Glutamatergic neuron (in vitro differentiated cells): ENCODE measurements around the gene SLC4A4. TPM values are rescaled to one million over a fixed set of nuclear protein-coding genes. Genes with fewer than 3 reads are reported as not detected.
"Not testable (repeated sequence)": the region's sequence is repeated elsewhere in the genome, so short reads cannot be mapped to it uniquely, and the experiment has no call there.

Experiments
- DNase-seq: peaks from one replicate; pipeline ENCODE4 v3.0.0; 2022
- H3K27ac Mint-ChIP-seq: one replicate; pipeline ENCODE4 v1.8.0; 2020; ENCODE audit warnings: mild to moderate bottlenecking, mixed read lengths, inconsistent platforms; ENCODE audit not compliant: unreplicated experiment
- H3K27me3 Mint-ChIP-seq: one replicate; pipeline ENCODE4 v1.8.0; 2020; ENCODE audit warnings: mild to moderate bottlenecking, moderate library complexity, mixed read lengths, inconsistent platforms; ENCODE audit not compliant: unreplicated experiment
- H3K36me3 Mint-ChIP-seq: one replicate; pipeline ENCODE4 v1.8.0; 2020; ENCODE audit warnings: mild to moderate bottlenecking, mixed read lengths, inconsistent platforms; ENCODE audit not compliant: unreplicated experiment
- H3K4me1 Mint-ChIP-seq: one replicate; pipeline ENCODE4 v1.8.0; 2020; ENCODE audit warnings: mild to moderate bottlenecking, low read depth, mixed read lengths, inconsistent platforms; ENCODE audit not compliant: unreplicated experiment
- H3K4me3 Mint-ChIP-seq: one replicate; pipeline ENCODE4 v1.8.0; 2020; ENCODE audit warnings: mild to moderate bottlenecking, mixed read lengths, inconsistent platforms; ENCODE audit not compliant: unreplicated experiment
- H3K9me3 Mint-ChIP-seq: one replicate; pipeline ENCODE4 v1.8.0; 2020; ENCODE audit warnings: mild to moderate bottlenecking, moderate library complexity, mixed read lengths, inconsistent platforms; ENCODE audit not compliant: unreplicated experiment
- CTCF ChIP-seq: fragments of 200-600 bp; sonication (generic); IDR thresholded peaks from one replicate; pipeline ENCODE4 v1.5.0; 2021; ENCODE audit not compliant: partially characterized antibody, unreplicated experiment
- total RNA-seq: library from RNA; stranded (reverse); fragmentation: NEBNext Ultra II Directional; extraction: Animal tissue kit (Norgen Biotek cat#: 25700); gene quantifications from one replicate; pipeline ENCODE4 v1.2.1, GENCODE V29; 2021; ENCODE audit not compliant: unreplicated experiment

The SLC4A4 gene
- total RNA-seq, 1 donor from 2014 or later = 0.86 TPM

GRCh38 chr4:71406459-71406963 is 67.7 kb downstream of the SLC4A4 start:
- TF ChIP-seq CTCF = no peak

GRCh38 chr4:71408961-71409360 is 70.1 kb downstream of the SLC4A4 start:
- not testable (repeated sequence) for H3K36me3 Mint-ChIP-seq, H3K4me1 Mint-ChIP-seq, H3K4me3 Mint-ChIP-seq, H3K9me3 Mint-ChIP-seq, H3K27ac Mint-ChIP-seq, DNase-seq, H3K27me3 Mint-ChIP-seq

More at GRCh38 chr4:71406459-71406963, 67.7 kb downstream of the SLC4A4 start:
- H3K27me3 Mint-ChIP-seq = no peaks in the 10 kb centered on the region
- H3K9me3 Mint-ChIP-seq = no peaks in the 10 kb centered on the region
- no peak for DNase-seq
- no peaks in the 10 kb centered on the region for H3K4me1 Mint-ChIP-seq
- H3K36me3 Mint-ChIP-seq = peaks cover 5% of the 10 kb centered on the region
- no peak overlapping the region for H3K4me3 Mint-ChIP-seq
- H3K27ac Mint-ChIP-seq = no peak overlapping the region

GRCh38 chr4:71411981-71412380 is 73.2 kb downstream of the SLC4A4 start:
- TF ChIP-seq CTCF = no peak
- no peaks in the 10 kb centered on the region for H3K4me1 Mint-ChIP-seq
- H3K4me3 Mint-ChIP-seq = no peak overlapping the region
- H3K27me3 Mint-ChIP-seq = no peaks in the 10 kb centered on the region
- peaks cover 1% of the 10 kb centered on the region for H3K9me3 Mint-ChIP-seq
- no peak overlapping the region for H3K27ac Mint-ChIP-seq
- DNase-seq = no peak
- peaks cover 5% of the 10 kb centered on the region for H3K36me3 Mint-ChIP-seq

GRCh38 chr4:71415491-71415890 is 76.7 kb downstream of the SLC4A4 start:
- no peaks in the 10 kb centered on the region for H3K36me3 Mint-ChIP-seq
- no peak for DNase-seq
- no peaks in the 10 kb centered on the region for H3K27me3 Mint-ChIP-seq
- no peak overlapping the region for H3K27ac Mint-ChIP-seq
- no peak overlapping the region for H3K4me3 Mint-ChIP-seq
- H3K4me1 Mint-ChIP-seq = no peaks in the 10 kb centered on the region
- peaks cover 3% of the 10 kb centered on the region for H3K9me3 Mint-ChIP-seq
- no peak for TF ChIP-seq CTCF

- Mint-ChIP-seq H3K4me1 (no peaks in the 10 kb centered on the region), H3K9me3 (peaks cover 5% of the 10 kb centered on the region), H3K36me3 (no peaks in the 10 kb centered on the region), H3K27me3 (no peaks in the 10 kb centered on the region), H3K27ac (no peak overlapping the region), H3K4me3 (no peak overlapping the region)
- TF ChIP-seq CTCF = no peak
- no peak for DNase-seq
Observed at GRCh38 chr4:71417150-71417549, 78.3 kb downstream of the SLC4A4 start.
